Keratinocyte (primary cell): ENCODE data around the gene PDK4. TPM values are rescaled to one million over a fixed set of nuclear protein-coding genes. Genes with fewer than 3 reads are reported as not detected.

Experiments used
- DNase-seq: peaks from one replicate; pipeline ENCODE4 v3.0.0-alpha.2; 2011; ENCODE audit warnings: low read depth, missing footprints, low spot score
- FAIRE-seq: peaks from 2 replicates; lab custom pipeline; 2011; peaks lifted over from hg19 to GRCh38; lab: Jason Lieb, UNC
- H2AFZ ChIP-seq: 2 replicates; pipeline ENCODE4 v1.6.0; 2012; ENCODE audit warnings: low read length, control low read depth, inconsistent platforms; ENCODE audit not compliant: control insufficient read depth
- H3K27ac ChIP-seq: 2 replicates; pipeline ENCODE4 v1.5.1; 2011; ENCODE audit warnings: low read length; ENCODE audit not compliant: control insufficient read depth, insufficient read depth
- H3K27me3 ChIP-seq: 3 replicates; pipeline ENCODE4 v1.6.0; 2011; ENCODE audit warnings: low read length; ENCODE audit not compliant: control insufficient read depth, insufficient read depth; ENCODE audit errors: extremely low read depth
- H3K36me3 ChIP-seq, 2 experiments: 2 replicates in 1 of 2; 3 replicates in 1 of 2; pipeline ENCODE4 v1.5.1; 2011; ENCODE audit warnings: low read length in 2 of 2, mild to moderate bottlenecking in 1 of 2; ENCODE audit not compliant: control insufficient read depth in 2 of 2, insufficient read depth in 2 of 2; ENCODE audit errors: extremely low read depth in 1 of 2
- H3K4me1 ChIP-seq: 3 replicates; pipeline ENCODE4 v1.5.1; 2011; ENCODE audit warnings: low read length; ENCODE audit not compliant: control insufficient read depth, insufficient read depth; ENCODE audit errors: extremely low read depth
- H3K4me2 ChIP-seq: 3 replicates; pipeline ENCODE4 v1.6.0; 2011; ENCODE audit warnings: low read depth, low read length; ENCODE audit not compliant: control insufficient read depth, insufficient read depth; ENCODE audit errors: extremely low read depth
- H3K4me3 ChIP-seq, 3 experiments: fragments of 200-600 bp in 1 of 3; sonication (generic) in 1 of 3; 2 replicates in 2 of 3; 3 replicates in 1 of 3; pipeline ENCODE4 v1.5.1; 2011 to 2016; ENCODE audit warnings: low read length in 3 of 3, mild to moderate bottlenecking in 3 of 3, control low read depth in 2 of 3, inconsistent platforms in 1 of 3, low read depth in 1 of 3, mixed read lengths in 1 of 3, mixed run types in 1 of 3, moderate library complexity in 1 of 3; ENCODE audit not compliant: control insufficient read depth in 2 of 3, insufficient read depth in 2 of 3; ENCODE audit errors: extremely low read depth in 1 of 3
- H3K79me2 ChIP-seq: 2 replicates; pipeline ENCODE4 v1.6.0; 2012; ENCODE audit warnings: low read length; ENCODE audit not compliant: control insufficient read depth, insufficient read depth
- H3K9ac ChIP-seq: 3 replicates; pipeline ENCODE4 v1.6.0; 2011; ENCODE audit warnings: low read length; ENCODE audit not compliant: control insufficient read depth, insufficient read depth; ENCODE audit errors: extremely low read depth
- H3K9me1 ChIP-seq: 3 replicates; pipeline ENCODE4 v1.6.0; 2011; ENCODE audit warnings: low read length; ENCODE audit not compliant: control insufficient read depth, insufficient read depth; ENCODE audit errors: extremely low read depth
- H3K9me3 ChIP-seq: 2 replicates; pipeline ENCODE4 v1.5.1; 2012; ENCODE audit warnings: low read depth, low read length; ENCODE audit not compliant: control insufficient read depth
- H4K20me1 ChIP-seq: 3 replicates; pipeline ENCODE4 v1.6.0; 2011; ENCODE audit warnings: low read length; ENCODE audit not compliant: control insufficient read depth, insufficient read depth; ENCODE audit errors: extremely low read depth
- EZH2 ChIP-seq: IDR thresholded peaks from one replicate; pipeline ENCODE4 v1.6.1; 2012; ENCODE audit warnings: inconsistent platforms, mild to moderate bottlenecking, low read length, moderate library complexity
- dilution Hi-C: fragments of 300-500 bp; cut with MboI; formaldehyde crosslinking; loops from one replicate; pipeline ENCODE4 v1.7.0; 2020; ENCODE audit warnings: low sequenced_read_pairs; ENCODE audit not compliant: extremely low pct_ligation_motif_present
- polyA plus RNA-seq, 5 experiments: library from polyadenylated mRNA; depleted of rRNA in 3 of 5; stranded (reverse) in 3 of 5; stranded (forward) in 1 of 5; unstranded in 1 of 5; fragments of >200 nt; gene quantifications; 1 replicate in 1 of 5; 2 replicates in 3 of 5; 3 replicates in 1 of 5; pipeline versions ENCODE4 v1.2.1 to v1.2.3, GENCODE V29; 2011 to 2012; ENCODE audit warnings: missing spikeins in 2 of 5, low read depth in 1 of 5, low replicate concordance in 1 of 5
- TF ChIP-seq, protein P1 (sequence below), 3 experiments: IDR thresholded peaks in 1 of 3; conservative IDR thresholded peaks in 1 of 3; optimal IDR thresholded peaks in 1 of 3; 2 replicates in 2 of 3; 3 replicates in 1 of 3; pipeline versions ENCODE3 to v1.5.1; 2011; ENCODE audit warnings: low read length in 3 of 3, mild to moderate bottlenecking in 3 of 3, moderate library complexity in 2 of 3, control low read depth in 1 of 3, inconsistent platforms in 1 of 3; ENCODE audit not compliant: insufficient read depth in 2 of 3; ENCODE audit errors: extremely low read depth in 1 of 3

The PDK4 gene
- polyA plus RNA-seq, 1 donor (not counting 4 experiments of a cell fraction or from before 2014, with no cell fraction given) = not detected

DNA sequence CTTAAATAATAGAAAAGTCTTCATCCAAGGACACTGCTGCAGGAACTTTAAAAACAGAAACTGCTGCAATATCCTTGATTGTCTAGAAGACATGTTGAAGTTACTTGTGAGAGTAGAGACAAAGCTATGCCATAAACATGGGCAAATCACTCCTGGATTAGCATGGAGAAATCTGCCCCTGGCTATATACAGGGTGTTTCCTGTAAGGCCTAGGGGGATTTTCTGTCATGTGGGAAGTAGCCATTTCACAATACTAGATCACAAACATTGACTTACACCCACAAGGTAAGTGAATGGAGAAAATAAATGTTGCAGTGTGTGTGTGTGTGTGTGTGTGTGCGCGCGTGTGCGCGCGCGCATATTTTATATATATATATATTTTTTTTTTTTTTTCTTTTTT lies 35.2 kb upstream of the PDK4 start:
- H3K9me3 ChIP-seq = no peaks in the 10 kb centered on the region
- TF ChIP-seq EZH2 = no peak
- TF ChIP-seq, protein P1, sequence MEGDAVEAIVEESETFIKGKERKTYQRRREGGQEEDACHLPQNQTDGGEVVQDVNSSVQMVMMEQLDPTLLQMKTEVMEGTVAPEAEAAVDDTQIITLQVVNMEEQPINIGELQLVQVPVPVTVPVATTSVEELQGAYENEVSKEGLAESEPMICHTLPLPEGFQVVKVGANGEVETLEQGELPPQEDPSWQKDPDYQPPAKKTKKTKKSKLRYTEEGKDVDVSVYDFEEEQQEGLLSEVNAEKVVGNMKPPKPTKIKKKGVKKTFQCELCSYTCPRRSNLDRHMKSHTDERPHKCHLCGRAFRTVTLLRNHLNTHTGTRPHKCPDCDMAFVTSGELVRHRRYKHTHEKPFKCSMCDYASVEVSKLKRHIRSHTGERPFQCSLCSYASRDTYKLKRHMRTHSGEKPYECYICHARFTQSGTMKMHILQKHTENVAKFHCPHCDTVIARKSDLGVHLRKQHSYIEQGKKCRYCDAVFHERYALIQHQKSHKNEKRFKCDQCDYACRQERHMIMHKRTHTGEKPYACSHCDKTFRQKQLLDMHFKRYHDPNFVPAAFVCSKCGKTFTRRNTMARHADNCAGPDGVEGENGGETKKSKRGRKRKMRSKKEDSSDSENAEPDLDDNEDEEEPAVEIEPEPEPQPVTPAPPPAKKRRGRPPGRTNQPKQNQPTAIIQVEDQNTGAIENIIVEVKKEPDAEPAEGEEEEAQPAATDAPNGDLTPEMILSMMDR (optimal IDR thresholded peaks at IDR 0.05 in 1 of 3, IDR thresholded peaks at IDR 0.05 in 1 of 3, conservative IDR thresholded peaks at IDR 0.05 in 1 of 3; ENCODE audit: extremely low read depth in 1 of 3, insufficient read depth in 2 of 3, low read length in 3 of 3) = no peak
- H3K79me2 ChIP-seq = no peaks in the 10 kb centered on the region
- H3K4me1 ChIP-seq = no peaks in the 10 kb centered on the region
- H4K20me1 ChIP-seq = no peaks in the 10 kb centered on the region
- H3K4me2 ChIP-seq = no peak overlapping the region
- FAIRE-seq (no peak), DNase-seq (no peak)
- no peaks in the 10 kb centered on the region for H3K9me1 ChIP-seq
- H2AFZ ChIP-seq = no peak overlapping the region
- no peak overlapping the region for H3K9ac ChIP-seq
- no peaks in the 10 kb centered on the region for H3K36me3 ChIP-seq
- no peak overlapping the region for H3K4me3 ChIP-seq
- dilution Hi-C loops = no loop called here
- no peak overlapping the region for H3K27ac ChIP-seq
- no peaks in the 10 kb centered on the region for H3K27me3 ChIP-seq

DNA sequence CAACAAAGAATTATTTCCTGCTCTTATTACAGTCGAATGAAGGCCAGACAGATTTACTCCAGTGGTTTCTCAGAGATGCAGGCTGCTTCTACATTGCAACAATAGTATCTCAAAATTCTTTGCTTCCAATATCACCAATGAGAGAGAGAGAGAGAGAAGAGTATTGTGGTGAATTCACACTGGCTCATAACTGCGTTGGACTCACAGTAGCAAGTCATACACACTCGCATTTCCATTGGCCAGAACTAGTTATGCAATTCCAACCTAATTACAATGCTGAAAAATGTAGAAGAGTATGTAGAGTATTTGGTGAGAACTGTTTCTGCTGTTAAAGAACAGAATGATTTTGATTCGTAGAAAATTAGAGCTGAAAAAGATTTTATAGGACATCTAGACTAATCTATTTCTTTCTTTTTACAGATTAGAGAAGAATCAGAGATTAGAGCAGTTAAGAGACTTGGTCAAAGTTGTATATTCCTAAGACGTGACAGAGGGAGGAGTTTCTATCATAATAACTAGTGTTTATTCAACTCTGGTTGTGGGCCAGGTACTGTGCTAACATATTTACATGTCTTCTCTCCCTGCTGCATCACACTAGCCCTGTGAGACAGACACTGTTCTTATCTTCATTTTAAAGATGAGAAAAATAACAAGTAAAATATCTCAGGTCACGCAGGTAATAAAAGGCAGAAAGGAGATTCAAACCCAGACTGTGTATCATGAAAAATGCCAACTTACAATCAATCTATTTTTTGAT lies 34.6 kb upstream of the PDK4 start:
- TF ChIP-seq, protein P1 (optimal IDR thresholded peaks at IDR 0.05 in 1 of 3, IDR thresholded peaks at IDR 0.05 in 1 of 3, conservative IDR thresholded peaks at IDR 0.05 in 1 of 3; ENCODE audit: extremely low read depth in 1 of 3, insufficient read depth in 2 of 3, low read length in 3 of 3) = no peak
- TF ChIP-seq EZH2 = no peak
- Histone ChIP-seq H3K27me3 (no peaks in the 10 kb centered on the region), H3K4me2 (no peak overlapping the region), H4K20me1 (no peaks in the 10 kb centered on the region), H3K79me2 (no peaks in the 10 kb centered on the region), H3K9me3 (no peaks in the 10 kb centered on the region), H3K9me1 (no peaks in the 10 kb centered on the region), H3K27ac (no peak overlapping the region), H3K4me1 (no peaks in the 10 kb centered on the region), H3K4me3 (no peak overlapping the region), H3K36me3 (no peaks in the 10 kb centered on the region), H2AFZ (no peak overlapping the region), H3K9ac (no peak overlapping the region)
- no peak for DNase-seq
- dilution Hi-C loops = no loop called here
- no peak for FAIRE-seq
